HG02840 (cell line): Measurements from ENCODE around the gene SPDYE1.
"Not testable (repeated sequence)": the region's sequence is repeated elsewhere in the genome, so short reads cannot be mapped to it uniquely, and the experiment has no call there.

ENCODE experiments used
- ATAC-seq: cut with Tn5 transposase; IDR thresholded peaks from one replicate; pipeline ENCODE4 v1.9.1; 2021; ENCODE audit warnings: mild to moderate bottlenecking, moderate library complexity, moderate number of reproducible peaks; ENCODE audit not compliant: unreplicated experiment, low FRiP score

SPDYE1 gene

GRCh38 chr7:43990011-43990585 is 7.6 kb upstream of the SPDYE1 start:
- not testable (repeated sequence) for ATAC-seq

GRCh38 chr7:43990829-43991228 is 6.9 kb upstream of the SPDYE1 start:
- not testable (repeated sequence) for ATAC-seq

GRCh38 chr7:43992896-43993295 is 4.8 kb upstream of the SPDYE1 start:
- peak; percentile 63 for ATAC-seq

- ATAC-seq = not testable (repeated sequence)
Measured at GRCh38 chr7:43994681-43995080, 3.0 kb upstream of the SPDYE1 start.

GRCh38 chr7:44012081-44012480 is 14.4 kb downstream of the SPDYE1 start:
- not testable (repeated sequence) for ATAC-seq

- not testable (repeated sequence) for ATAC-seq
Measured at GRCh38 chr7:44015090-44015489, 17.4 kb downstream of the SPDYE1 start.

- ATAC-seq = peak; percentile 96
Measured at GRCh38 chr7:44018857-44019807, 21.4 kb downstream of the SPDYE1 start.

DNA sequence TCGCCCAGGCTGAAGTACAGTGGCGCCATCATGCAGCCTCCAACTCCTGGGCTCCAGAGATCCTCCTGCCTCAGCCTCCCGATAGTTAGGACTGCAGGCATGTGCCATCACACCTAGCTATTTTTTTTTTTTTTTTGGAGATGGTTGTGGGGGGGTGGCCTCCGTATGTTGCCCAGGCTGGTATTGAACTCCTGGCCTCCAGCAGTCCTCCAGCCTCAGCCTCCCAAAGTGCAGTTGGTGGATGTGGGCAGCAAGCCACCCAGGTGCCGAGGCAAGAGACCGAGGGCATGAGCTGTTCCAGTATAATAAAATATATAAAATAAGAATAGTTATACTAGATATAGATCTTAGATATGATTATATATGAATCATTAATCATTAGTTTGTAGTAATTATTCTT is 22.1 kb downstream of the SPDYE1 start:
- not testable (repeated sequence) for ATAC-seq

DNA sequence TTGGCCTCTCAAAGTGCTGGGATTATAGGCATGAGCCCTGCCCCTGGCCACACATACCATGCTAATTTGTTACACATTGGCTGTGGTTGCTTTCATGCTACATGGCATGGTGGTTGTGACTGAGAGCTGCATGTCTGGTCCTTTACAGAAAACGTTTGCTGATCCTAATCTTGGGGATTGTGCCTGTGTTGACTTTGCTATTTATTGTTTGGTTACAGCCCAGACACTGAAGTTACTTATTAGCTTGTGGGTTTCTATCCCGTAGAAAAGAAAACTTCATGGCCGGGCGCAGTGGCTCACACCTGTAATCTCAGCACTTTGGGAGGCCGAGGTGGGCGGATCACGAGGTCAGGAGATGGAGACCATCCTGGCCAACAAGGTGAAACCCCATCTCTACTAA is 24.4 kb downstream of the SPDYE1 start:
- not testable (repeated sequence) for ATAC-seq

DNA sequence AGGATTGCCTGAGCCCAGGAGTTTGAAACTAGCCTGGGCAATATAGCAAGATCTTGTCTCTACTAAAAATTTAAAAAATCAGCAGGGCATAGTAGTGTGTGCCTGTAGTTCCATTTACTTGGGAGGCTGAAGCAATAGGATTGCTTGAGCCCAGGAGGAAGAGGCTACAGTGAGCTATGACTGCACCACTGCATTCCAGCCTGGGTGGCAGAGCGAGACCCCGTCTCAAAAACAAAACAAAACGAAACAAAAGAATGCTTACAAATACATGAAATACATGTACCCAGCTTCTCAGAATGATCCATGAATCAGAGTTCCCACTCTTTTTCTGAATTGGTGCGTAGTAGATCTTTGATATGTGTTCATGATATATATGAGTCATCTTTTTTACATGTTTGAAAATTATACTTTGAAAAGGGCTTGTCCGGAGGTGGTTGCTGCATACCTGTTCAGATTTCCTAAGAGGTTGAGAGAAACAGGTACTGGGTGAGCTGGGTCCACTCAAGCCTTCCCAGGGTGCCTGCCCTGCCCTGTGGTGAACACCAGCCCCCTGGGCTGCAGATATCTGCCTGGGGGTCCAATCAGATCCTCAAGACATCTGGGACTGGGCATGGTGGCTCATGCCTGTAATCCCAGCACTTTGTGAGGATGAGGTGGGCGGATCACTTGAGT is 25.2 kb downstream of the SPDYE1 start:
- ATAC-seq = not testable (repeated sequence)

DNA sequence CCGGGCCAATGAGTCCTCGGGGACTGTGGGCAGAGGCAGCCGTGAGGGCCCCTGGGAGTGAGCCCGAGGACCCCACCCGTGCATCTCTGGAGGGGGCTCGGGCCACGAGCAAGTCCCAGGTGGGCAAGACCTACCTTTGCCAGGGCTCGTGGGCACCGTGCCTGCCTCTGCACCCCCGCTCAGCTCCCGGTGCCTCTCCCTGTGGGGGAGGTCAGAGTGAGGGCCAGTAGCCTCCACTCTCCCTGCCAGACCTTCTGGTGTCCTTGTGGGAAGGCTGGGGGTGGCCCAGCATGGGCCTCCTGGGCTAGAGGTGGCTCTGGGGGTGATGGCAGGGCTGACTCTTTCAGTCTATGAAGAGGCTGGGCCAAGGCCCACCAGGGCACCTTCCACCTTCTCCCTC is 31.7 kb downstream of the SPDYE1 start:
- ATAC-seq = not testable (repeated sequence)

DNA sequence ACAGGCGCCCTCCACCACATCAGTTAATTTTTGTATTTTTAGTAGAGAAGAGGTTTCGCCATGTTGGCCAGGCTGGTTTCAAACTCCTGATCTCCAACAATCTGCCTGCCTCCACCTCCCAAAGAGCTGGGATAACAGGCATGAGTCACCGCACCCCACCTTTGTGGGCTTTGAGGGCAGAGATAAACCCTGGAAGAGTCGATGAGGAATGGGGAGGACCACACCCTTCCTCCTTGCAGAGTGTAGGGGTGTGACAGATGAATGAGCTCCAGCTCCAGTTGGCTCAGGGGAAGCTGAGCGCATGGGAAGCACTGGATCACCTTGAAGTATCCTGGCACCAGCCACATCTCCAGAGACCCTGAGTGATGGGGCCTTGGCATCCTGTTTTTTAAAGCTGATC is 32.3 kb downstream of the SPDYE1 start:
- not testable (repeated sequence) for ATAC-seq

DNA sequence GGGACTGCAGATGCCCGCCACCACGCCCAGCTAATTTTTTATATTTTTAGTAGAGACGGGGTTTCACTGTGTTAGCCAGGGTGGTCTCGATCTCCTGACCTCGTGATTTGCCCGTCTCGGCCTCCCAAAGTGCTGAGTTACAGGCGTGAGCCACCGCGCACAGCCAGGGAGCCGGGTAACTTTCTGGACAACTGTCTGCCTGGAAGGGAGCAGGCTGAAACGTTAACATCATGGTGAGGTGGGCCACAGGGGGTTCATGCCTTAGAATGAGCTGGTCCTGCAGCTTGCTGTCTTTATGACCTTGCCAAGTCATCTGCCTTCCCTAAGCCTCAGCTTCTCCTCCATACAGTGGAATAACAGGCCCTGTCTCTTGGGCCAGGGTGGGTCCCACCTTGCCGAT is 33.6 kb downstream of the SPDYE1 start:
- not testable (repeated sequence) for ATAC-seq

DNA sequence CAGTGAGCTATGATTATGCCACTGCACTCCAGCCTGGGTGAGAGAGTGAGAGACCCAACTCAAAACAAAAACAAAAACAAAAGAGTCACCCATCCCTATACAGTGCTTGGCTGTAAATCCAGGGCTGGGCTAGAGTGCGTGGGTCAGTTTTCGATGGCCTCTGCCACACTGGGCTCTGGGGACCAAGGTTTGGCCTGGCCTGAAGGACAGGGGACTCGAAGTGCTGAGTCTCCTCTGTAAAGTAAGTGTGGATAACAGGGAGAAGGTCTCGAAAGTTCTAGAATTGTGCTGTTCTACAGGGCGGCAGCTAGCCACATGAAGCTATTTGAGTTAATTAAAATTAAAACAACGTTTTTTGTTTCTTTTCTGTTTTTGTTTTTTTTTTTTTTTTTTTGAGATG is 34.3 kb downstream of the SPDYE1 start:
- not testable (repeated sequence) for ATAC-seq

- not testable (repeated sequence) for ATAC-seq
Measured at GRCh38 chr7:44033971-44034844, 36.5 kb downstream of the SPDYE1 start.

DNA sequence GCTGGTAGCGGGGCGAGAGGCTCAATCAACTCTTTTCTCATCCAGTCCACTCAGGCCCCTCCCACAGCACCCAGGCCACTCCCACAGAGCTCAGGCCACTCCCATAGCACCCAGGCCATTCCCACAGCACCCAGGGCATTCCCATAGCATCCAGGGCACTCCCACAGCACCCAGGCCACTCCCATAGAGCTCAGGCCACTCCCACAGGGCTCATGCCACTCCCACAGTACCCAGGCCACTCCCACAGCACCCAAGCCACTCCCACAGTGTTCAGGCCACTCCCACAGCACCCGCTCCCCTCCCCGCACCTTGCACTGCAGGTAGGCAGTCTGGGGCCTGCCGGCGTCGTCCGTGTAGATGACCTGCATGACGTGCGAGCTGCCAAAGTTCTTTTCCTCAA is 38.7 kb downstream of the SPDYE1 start:
- ATAC-seq = not testable (repeated sequence)

GRCh38 chr7:44037951-44038350 is 40.3 kb downstream of the SPDYE1 start:
- not testable (repeated sequence) for ATAC-seq

- ATAC-seq = not testable (repeated sequence)
Measured at GRCh38 chr7:44038553-44038952, 40.9 kb downstream of the SPDYE1 start.

DNA sequence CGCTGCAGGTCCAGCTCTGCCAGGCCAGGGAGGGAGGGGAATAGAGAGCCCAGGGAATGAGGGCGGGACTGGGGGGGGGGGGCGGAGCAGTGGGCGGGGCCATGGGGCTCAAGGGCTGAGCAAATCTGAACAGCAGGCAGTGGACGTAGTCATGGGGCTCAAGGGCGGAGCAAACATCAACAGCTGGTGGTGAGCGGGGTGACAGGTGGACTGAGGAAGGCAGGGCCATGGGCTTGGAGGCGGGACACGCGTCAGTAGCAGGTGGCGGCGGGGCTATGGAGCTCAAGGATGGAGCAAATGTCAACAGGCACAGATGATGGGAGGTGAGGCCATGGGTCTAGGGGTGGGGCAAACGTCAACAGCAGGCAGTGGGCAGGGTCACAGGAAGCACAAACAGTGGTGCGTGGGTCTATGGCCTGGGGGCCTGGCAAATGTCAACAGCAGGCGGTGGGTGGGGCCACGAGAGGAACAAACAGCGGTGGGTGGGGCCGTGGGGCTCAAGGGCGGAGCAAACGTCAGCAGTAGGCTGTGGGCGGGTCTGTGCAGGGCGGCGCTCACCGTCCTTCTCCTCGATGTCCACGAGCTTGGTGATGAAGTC is 41.4 kb downstream of the SPDYE1 start:
- ATAC-seq = peak; percentile 56
